Measurements from ENCODE around the gene PEAK1. TPM values are rescaled to one million over a fixed set of nuclear protein-coding genes. Genes with fewer than 3 reads are reported as not detected.
"Not testable (repeated sequence)": the region's sequence is repeated elsewhere in the genome, so short reads cannot be mapped to it uniquely, and the experiment has no call there.

Gene PEAK1
- total RNA-seq, 1 donor from 2014 or later: 75.2 TPM

DNA sequence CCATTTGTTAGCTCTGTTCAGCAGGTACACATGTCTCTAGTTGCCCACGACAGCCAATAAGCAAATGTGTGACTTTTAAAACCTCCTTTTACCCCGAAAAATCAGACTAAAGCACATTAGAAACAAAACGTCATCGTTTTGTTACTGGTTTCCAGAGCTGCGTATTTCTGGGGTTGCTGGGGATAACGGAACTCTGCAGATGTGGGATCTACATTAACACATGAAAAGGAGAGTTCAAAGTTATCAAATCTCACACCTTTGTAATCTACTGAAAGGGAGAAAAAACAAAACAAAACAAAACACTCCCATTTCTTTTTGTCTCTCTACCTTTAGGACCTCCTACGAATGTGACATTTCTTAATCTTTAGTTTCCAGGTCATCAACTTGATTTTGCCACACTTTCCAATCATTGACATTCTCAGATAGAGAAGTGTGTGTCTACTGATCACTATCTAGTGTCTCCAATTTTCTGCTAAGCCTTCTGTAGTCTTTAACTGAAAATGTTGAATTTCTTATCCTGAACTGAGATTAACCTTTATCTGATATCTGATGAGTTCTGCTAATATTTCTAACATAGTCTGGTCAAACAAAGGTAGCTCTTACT is 256.0 kb downstream of the PEAK1 start:
- intact Hi-C loops (cut with micrococcal nuclease): no loop called here
- Histone ChIP-seq H3K27me3 (ENCODE audit: low read depth) (no peaks in the 10 kb centered on the region), H3K36me3 (no peaks in the 10 kb centered on the region), H3K4me1 (peaks cover 66% of the 10 kb centered on the region), H3K9me3 (replicated peaks) (no peaks in the 10 kb centered on the region), H3K4me3 (no peak overlapping the region), H3K27ac (replicated peaks) (no peak overlapping the region)
- TF ChIP-seq, protein P1, sequence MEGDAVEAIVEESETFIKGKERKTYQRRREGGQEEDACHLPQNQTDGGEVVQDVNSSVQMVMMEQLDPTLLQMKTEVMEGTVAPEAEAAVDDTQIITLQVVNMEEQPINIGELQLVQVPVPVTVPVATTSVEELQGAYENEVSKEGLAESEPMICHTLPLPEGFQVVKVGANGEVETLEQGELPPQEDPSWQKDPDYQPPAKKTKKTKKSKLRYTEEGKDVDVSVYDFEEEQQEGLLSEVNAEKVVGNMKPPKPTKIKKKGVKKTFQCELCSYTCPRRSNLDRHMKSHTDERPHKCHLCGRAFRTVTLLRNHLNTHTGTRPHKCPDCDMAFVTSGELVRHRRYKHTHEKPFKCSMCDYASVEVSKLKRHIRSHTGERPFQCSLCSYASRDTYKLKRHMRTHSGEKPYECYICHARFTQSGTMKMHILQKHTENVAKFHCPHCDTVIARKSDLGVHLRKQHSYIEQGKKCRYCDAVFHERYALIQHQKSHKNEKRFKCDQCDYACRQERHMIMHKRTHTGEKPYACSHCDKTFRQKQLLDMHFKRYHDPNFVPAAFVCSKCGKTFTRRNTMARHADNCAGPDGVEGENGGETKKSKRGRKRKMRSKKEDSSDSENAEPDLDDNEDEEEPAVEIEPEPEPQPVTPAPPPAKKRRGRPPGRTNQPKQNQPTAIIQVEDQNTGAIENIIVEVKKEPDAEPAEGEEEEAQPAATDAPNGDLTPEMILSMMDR (IDR thresholded peaks at IDR 0.05; ENCODE audit: borderline replicate concordance): no peak
- no peak for DNase-seq

DNA sequence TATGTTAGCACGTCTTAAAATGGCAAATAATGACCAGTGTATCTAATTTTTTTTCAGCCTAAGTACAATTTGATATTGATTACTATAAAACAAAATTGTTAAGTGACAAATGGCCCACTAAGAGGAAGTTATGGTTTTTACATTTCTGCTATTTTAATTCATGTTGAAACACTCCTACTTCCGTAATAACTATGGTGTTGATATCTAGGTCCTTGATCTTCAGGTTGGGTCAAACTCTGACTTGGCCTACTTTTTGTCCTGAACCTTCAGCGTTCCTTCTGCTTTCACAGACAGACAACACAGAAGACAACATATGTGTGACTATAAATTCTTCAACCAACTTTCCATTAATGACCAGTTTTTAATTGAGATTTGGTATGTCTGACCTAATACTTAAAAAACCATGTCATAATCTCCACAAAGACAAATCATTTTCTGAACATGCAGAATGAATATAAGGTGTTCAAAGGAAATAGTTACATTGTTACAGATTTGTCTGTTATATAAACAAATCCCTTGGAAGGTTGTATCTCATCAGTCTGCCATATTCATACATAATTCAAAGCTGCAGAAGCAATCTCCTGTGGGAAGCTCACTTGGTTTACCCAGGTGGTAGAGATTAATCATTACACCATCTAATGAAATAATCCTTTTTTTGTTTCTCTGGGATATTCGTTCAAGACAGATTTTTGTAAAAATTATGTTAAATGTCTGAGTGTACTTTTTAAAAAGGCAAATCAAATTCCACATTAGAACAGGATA is 256.9 kb downstream of the PEAK1 start:
- no peak for DNase-seq
- Histone ChIP-seq H3K36me3 (peaks cover 3% of the 10 kb centered on the region), H3K9me3 (replicated peaks) (no peaks in the 10 kb centered on the region), H3K27me3 (ENCODE audit: low read depth) (no peaks in the 10 kb centered on the region), H3K4me1 (peaks cover 57% of the 10 kb centered on the region), H3K4me3 (no peak overlapping the region), H3K27ac (replicated peaks) (no peak overlapping the region)
- TF ChIP-seq, protein P1 (IDR thresholded peaks at IDR 0.05; ENCODE audit: borderline replicate concordance): no peak
- intact Hi-C loops (cut with micrococcal nuclease): no loop called here

DNA sequence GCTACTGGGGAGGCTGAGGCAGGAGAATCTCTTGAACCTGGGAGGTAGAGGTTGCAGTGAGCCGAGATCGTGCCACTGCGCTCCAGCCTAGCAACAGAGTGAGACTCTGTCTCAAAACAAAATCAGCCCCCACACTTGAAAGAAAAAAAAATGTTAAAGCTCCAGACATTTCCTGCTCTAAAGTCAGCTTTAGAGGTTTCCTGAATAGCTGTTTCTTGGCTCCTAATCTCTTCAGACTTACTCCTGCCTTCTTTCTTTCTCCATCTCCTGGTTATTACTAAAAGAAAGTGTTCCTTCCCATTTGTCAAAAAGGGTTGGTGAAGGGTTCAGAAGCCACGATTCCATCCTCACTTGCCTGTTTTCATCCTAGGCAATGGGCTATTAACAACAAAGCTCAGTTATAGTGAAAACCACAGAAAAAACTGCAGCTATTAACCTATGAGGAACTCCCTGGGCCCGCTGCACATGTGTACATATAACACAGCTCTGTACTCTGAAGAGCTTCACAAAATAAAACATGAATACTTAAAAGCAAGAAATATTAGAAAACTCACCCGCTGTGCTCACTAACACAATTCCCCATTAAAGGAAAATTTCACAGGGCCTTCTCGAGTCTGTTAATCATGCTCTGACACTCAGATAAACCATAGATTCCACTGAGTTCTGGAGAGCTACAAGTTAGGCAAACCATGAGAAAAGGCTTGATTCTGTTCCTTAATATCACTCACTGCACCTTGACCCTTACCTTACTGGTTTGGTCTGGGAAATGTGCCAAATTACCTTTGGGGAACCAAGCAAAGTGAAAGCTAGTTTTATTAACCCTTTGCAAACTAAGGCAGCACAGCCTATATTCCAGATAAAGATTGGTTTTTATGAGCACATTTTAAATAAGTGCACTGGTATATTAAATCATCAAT is 259.1 kb downstream of the PEAK1 start:
- H3K4me1 ChIP-seq: peaks cover 49% of the 10 kb centered on the region
- DNase-seq: no peak
- TF ChIP-seq, protein P1 (IDR thresholded peaks at IDR 0.05; ENCODE audit: borderline replicate concordance): no peak
- intact Hi-C loops (cut with micrococcal nuclease): no loop called here
- H3K4me3 ChIP-seq: no peak overlapping the region
- H3K27ac ChIP-seq (replicated peaks): peak overlapping the region; percentile 17
- no peaks in the 10 kb centered on the region for H3K9me3 ChIP-seq (replicated peaks)
- peaks cover 22% of the 10 kb centered on the region for H3K36me3 ChIP-seq
- no peaks in the 10 kb centered on the region for H3K27me3 ChIP-seq (ENCODE audit: low read depth)

DNA sequence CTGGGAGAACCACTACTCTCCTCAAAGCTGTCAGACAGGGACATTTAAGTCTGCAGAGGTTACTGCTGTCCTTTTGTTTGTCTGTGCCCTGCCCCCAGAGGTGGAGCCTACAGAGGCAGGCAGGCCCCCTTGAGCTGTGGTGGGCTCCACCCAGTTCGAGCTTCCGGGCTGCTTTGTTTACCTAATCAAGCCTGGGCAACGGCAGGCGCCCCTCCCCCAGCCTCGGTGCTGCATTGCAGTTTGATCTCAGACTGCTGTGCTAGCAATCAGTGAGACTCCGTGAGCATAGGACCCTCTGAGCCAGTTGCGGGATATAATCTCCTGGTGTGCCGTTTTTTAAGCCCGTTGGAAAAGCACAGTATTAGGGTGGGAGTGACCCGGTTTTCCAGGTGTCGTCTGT is 263.9 kb downstream of the PEAK1 start:
- DNase-seq: peak; percentile 28
- intact Hi-C loops (cut with micrococcal nuclease); H3K9me3 ChIP-seq (replicated peaks); H3K4me3 ChIP-seq; H3K27ac ChIP-seq (replicated peaks); H3K27me3 ChIP-seq (ENCODE audit: low read depth); H3K4me1 ChIP-seq: not testable (repeated sequence)
- peaks cover 30% of the 10 kb centered on the region for H3K36me3 ChIP-seq

DNA sequence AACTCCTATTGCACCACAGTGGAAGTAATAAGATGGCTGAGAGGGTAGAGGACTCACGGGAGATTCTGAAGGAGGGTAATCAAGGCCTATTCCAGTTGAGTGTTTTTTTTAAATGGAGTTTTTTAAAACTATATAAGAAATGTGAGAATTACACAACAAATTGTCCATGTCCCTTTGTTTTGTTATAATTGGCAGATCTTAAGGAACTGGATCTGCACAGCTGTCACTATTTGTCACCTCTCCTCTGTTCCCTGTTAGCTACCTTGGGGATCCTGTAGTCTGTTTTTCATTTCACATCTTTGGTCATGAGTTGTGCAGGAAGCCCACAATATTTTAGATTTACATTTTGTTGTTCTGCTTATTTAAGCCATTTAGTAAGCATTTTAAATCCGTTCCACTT is 271.7 kb downstream of the PEAK1 start:
- H3K27ac ChIP-seq (replicated peaks): no peak overlapping the region
- no peak for DNase-seq
- intact Hi-C loops (cut with micrococcal nuclease): no loop called here
- TF ChIP-seq, protein P1 (IDR thresholded peaks at IDR 0.05; ENCODE audit: borderline replicate concordance): no peak
- H3K4me3 ChIP-seq: no peak overlapping the region
- no peaks in the 10 kb centered on the region for H3K9me3 ChIP-seq (replicated peaks)
- peaks cover 8% of the 10 kb centered on the region for H3K36me3 ChIP-seq
- H3K27me3 ChIP-seq (ENCODE audit: low read depth): no peaks in the 10 kb centered on the region
- H3K4me1 ChIP-seq: peaks cover 6% of the 10 kb centered on the region

Data from left ventricle myocardium inferior (tissue), 1 donor.